ENCODE data around the gene DCAF8L2.

DNA sequence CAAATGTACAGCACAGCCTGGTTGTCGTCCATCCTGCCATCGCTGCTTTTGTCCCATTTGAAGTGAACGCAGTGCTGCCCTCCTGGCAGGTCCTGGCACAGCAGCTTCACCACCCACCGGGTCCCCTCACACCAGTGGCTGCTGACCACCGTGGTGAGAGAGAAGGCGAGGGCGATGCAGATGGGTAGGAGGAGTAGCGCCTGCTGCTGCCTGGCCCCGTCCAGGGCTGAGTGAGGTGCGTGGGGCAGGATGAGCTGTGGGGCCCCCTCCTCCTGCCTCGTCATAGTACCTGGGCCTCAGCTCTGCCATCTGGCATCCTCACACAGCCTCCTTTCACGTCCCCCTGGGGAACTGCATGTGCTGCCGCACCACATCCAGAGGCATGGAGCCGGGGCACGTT, 1.8 kb downstream of the DCAF8L2 start:
- TF ChIP-seq EZH2 (IDR thresholded peaks at IDR 0.05; ENCODE audit: insufficient read depth, poor library complexity, severe bottlenecking): no peak
- TF ChIP-seq EZH2phosphoT487 (IDR thresholded peaks at IDR 0.05; ENCODE audit: insufficient read depth, low read depth): no peak
